ENCODE measurements around the gene NDUFAF8. TPM values are rescaled to one million over a fixed set of nuclear protein-coding genes. Genes with fewer than 3 reads are reported as not detected.
A peak's percentile ranks its signal among the peaks of the same experiment; 100 is the strongest.

The NDUFAF8 gene
- total and polyA plus RNA-seq, 10 of the 15 experiments (the other 5 are each of a cell fraction or from before 2014, with no cell fraction given): 22.0 to 307 (median 106) TPM

DNA sequence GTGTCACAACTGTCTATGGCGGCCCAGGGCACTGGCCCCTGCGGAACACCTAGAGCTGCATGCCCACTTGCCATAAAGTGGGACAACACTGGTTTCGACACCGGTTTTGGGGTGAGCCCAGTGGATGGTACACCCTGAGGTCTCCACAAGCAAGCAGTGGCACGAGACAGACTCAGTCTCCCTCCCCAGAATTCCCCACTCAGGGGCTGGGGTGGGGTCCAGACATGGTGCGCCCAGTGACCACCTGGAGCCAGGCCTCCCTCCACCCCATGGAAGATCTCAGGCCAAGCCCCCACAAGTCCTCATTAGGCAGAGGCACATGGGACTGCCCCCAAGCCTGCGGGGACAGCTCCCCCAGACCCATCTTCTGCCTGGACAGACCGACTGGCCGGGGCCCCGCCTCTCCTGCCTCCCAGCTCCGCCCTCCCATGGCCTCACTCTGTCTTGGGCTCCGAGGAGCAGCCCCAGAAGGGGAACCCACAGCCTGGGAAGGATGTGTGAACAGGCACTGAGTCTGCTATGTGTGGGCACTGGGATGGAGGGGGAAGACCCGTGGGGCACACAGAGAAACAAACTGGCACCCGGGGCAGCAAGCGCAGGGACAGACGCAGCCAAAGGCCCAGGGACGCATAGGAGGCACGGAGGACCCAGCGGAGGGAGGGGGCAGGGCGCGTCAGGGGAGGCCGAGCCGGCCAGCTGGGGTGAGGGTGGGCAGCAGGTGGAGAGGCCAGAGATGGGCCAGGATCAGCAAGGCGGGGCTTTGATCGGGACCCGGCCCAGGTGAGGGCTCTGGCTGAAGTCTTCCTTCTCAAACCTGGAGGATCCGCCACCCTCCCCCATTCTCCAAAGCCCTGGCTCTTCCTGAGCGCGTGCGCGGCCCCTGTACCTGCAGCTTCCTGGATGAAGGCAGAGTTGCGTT lies 3.0 kb upstream of the NDUFAF8 start:
- ChIA-PET POLR2A (no interaction called here), CTCF (no interaction called here), RAD21 (ENCODE audit: unreplicated experiment) (no interaction called here), SMC1A (ENCODE audit: uncharacterized antibody, unreplicated experiment) (no interaction called here)
- no peak for DNase-seq (ENCODE audit: low read depth, low spot score)
- FAIRE-seq: no peak
- in situ Hi-C loops (cut with MboI): loop anchor here (25.0 kb wide), 1 partner anchor 224 kb away; no protein-coding TSS in a partner anchor
- WGBS (ENCODE audit: insufficient coverage, insufficient replicate concordance, low lambda C conversion rate, missing lambda C conversion rate): 87% methylated on average over 28 of the region's 32 CpGs
- 0 out of 2 replicates have a peak overlapping the region, but pooled peaks have one; percentile 23 for H3K4me2 ChIP-seq (ENCODE audit: control insufficient read depth, insufficient read depth)
- H3K27me3 ChIP-seq (replicated peaks in 1 of 2; ENCODE audit: control insufficient read depth in 2 of 2, insufficient read depth in 2 of 2, low read length in 1 of 2): no peaks in the 10 kb centered on the region
- H2AFZ ChIP-seq (ENCODE audit: control insufficient read depth, low read depth, low read length): no peak overlapping the region
- TF ChIP-seq HDGF (IDR thresholded peaks at IDR 0.05) (no peak), JUNB (IDR thresholded peaks at IDR 0.05) (no peak), RCOR1 (conservative IDR thresholded peaks at IDR 0.05; ENCODE audit: low read depth, low read length) (no peak), POLR2A (IDR thresholded peaks at IDR 0.05; ENCODE audit: low read depth, low read length) (no peak), RAD51 (IDR thresholded peaks at IDR 0.05) (no peak), RAD21 (IDR thresholded peaks at IDR 0.05; ENCODE audit: insufficient read depth, low read depth, low read length) (no peak), TAF1 (IDR thresholded peaks at IDR 0.05; ENCODE audit: borderline replicate concordance, low read depth, low read length) (no peak)
- TF ChIP-seq, protein P1, sequence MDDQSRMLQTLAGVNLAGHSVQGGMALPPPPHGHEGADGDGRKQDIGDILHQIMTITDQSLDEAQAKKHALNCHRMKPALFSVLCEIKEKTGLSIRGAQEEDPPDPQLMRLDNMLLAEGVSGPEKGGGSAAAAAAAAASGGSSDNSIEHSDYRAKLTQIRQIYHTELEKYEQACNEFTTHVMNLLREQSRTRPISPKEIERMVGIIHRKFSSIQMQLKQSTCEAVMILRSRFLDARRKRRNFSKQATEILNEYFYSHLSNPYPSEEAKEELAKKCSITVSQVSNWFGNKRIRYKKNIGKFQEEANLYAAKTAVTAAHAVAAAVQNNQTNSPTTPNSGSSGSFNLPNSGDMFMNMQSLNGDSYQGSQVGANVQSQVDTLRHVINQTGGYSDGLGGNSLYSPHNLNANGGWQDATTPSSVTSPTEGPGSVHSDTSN (IDR thresholded peaks at IDR 0.05; ENCODE audit: insufficient replicate concordance, low read depth, low read length): no peak
- no peak for ATAC-seq
- H3K27ac ChIP-seq (ENCODE audit: control insufficient read depth, insufficient read depth): no peak overlapping the region
- H3K79me2 ChIP-seq (ENCODE audit: control insufficient read depth, insufficient read depth, low read length): peaks cover 34% of the 10 kb centered on the region
- H3K4me1 ChIP-seq (ENCODE audit: control insufficient read depth, insufficient read depth, low read length): peaks cover 8% of the 10 kb centered on the region
- H3K4me3 ChIP-seq: no peak overlapping the region
- H4K20me1 ChIP-seq (ENCODE audit: control insufficient read depth, insufficient read depth): no peaks in the 10 kb centered on the region
- peaks cover 0 to 5% of the 10 kb centered on the region in 2 experiments; a peak in 2 of 4 replicates for H3K36me3 ChIP-seq (ENCODE audit: control insufficient read depth in 2 of 2, insufficient read depth in 2 of 2, low read length in 1 of 2)
- no peak overlapping the region for H3K9ac ChIP-seq (ENCODE audit: control insufficient read depth, insufficient read depth, low read length)
- intact Hi-C loops (cut with micrococcal nuclease; ENCODE audit: unreplicated experiment): no loop called here
- no TSS peak for BruUV-seq (replicated peaks)
- H3K9me3 ChIP-seq (replicated peaks; ENCODE audit: control insufficient read depth, insufficient read depth, low read length): no peaks in the 10 kb centered on the region

Measured in GM12878 (cell line).